Measurements from ENCODE around the gene SERINC2.

- TF ChIP-seq, protein P1, sequence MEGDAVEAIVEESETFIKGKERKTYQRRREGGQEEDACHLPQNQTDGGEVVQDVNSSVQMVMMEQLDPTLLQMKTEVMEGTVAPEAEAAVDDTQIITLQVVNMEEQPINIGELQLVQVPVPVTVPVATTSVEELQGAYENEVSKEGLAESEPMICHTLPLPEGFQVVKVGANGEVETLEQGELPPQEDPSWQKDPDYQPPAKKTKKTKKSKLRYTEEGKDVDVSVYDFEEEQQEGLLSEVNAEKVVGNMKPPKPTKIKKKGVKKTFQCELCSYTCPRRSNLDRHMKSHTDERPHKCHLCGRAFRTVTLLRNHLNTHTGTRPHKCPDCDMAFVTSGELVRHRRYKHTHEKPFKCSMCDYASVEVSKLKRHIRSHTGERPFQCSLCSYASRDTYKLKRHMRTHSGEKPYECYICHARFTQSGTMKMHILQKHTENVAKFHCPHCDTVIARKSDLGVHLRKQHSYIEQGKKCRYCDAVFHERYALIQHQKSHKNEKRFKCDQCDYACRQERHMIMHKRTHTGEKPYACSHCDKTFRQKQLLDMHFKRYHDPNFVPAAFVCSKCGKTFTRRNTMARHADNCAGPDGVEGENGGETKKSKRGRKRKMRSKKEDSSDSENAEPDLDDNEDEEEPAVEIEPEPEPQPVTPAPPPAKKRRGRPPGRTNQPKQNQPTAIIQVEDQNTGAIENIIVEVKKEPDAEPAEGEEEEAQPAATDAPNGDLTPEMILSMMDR (conservative IDR thresholded peaks at IDR 0.05; ENCODE audit: low read depth in 2 of 2) = peak; percentile 79 to 89
- TF ChIP-seq EZH2 (IDR thresholded peaks at IDR 0.05; ENCODE audit: low read depth, unreplicated experiment) (no peak), REST (IDR thresholded peaks at IDR 0.05; ENCODE audit: unreplicated experiment) (no peak)
These were observed 18.3 kb upstream of the SERINC2 start for GRCh38 chr1:31394584-31395193.

Measured in GM23338 (cell line).